ENCODE results near the gene PPIP5K2. TPM values are rescaled to one million over a fixed set of nuclear protein-coding genes. Genes with fewer than 3 reads are reported as not detected.

PPIP5K2 gene
- total RNA-seq, 1 donor from 2014 or later, result 57.8 TPM

DNA sequence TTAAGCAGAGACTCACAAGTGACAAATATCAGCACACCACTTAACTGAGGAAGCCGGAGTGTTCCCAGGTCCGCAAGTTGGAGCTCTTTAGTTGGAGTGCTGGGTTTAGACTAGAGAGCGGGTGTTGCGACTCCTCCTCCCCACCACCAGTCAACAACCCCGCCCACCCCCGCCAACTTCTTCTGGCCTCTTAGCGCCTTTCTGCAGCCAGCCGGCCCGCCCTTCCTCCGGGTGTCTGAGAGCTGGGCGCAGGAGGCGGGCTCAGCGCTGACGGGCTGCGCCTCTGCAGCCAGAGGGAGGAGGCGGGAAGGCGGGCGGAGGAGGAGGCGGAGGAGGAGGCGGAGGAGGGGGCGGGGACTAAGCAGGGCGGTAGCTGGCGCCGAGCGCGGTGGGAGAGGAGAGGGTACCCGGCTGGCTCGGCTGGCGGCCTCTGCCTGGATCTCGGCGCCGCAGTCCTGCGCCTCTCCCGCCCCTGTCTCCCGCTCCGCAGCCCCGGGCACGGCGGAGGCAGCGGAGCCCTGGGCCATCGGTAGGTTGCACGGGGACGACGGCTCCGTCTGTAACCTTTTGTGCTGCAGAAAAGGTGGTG lies 138.4 kb downstream of the PPIP5K2 start, which contains the start of gene MACIR:
Gene MACIR, plus strand, starts transcription at position 396 of the 589 bp plus-strand sequence. CDS start 17,157 bp downstream, outside the sequence.
- H3K9me3 Mint-ChIP-seq (ENCODE audit: low read depth), result no peaks in the 10 kb centered on the region
- peak within 1 kb of the TSS; percentile 89 for H3K4me3 Mint-ChIP-seq (ENCODE audit: unreplicated experiment)
- TF ChIP-seq, protein P1, sequence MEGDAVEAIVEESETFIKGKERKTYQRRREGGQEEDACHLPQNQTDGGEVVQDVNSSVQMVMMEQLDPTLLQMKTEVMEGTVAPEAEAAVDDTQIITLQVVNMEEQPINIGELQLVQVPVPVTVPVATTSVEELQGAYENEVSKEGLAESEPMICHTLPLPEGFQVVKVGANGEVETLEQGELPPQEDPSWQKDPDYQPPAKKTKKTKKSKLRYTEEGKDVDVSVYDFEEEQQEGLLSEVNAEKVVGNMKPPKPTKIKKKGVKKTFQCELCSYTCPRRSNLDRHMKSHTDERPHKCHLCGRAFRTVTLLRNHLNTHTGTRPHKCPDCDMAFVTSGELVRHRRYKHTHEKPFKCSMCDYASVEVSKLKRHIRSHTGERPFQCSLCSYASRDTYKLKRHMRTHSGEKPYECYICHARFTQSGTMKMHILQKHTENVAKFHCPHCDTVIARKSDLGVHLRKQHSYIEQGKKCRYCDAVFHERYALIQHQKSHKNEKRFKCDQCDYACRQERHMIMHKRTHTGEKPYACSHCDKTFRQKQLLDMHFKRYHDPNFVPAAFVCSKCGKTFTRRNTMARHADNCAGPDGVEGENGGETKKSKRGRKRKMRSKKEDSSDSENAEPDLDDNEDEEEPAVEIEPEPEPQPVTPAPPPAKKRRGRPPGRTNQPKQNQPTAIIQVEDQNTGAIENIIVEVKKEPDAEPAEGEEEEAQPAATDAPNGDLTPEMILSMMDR (IDR thresholded peaks at IDR 0.05), result peak; percentile 37
- no peaks in the 10 kb centered on the region for H3K36me3 Mint-ChIP-seq (ENCODE audit: low read depth)
- DNase-seq (ENCODE audit: low spot score), result peak; percentile 98
- peaks cover 45% of the 10 kb centered on the region for H3K4me1 Mint-ChIP-seq (ENCODE audit: low read depth)
- peak within 1 kb of the TSS; percentile 89 for H3K27ac Mint-ChIP-seq (ENCODE audit: unreplicated experiment)
- H3K27me3 Mint-ChIP-seq (ENCODE audit: low read depth), result no peaks in the 10 kb centered on the region

DNA sequence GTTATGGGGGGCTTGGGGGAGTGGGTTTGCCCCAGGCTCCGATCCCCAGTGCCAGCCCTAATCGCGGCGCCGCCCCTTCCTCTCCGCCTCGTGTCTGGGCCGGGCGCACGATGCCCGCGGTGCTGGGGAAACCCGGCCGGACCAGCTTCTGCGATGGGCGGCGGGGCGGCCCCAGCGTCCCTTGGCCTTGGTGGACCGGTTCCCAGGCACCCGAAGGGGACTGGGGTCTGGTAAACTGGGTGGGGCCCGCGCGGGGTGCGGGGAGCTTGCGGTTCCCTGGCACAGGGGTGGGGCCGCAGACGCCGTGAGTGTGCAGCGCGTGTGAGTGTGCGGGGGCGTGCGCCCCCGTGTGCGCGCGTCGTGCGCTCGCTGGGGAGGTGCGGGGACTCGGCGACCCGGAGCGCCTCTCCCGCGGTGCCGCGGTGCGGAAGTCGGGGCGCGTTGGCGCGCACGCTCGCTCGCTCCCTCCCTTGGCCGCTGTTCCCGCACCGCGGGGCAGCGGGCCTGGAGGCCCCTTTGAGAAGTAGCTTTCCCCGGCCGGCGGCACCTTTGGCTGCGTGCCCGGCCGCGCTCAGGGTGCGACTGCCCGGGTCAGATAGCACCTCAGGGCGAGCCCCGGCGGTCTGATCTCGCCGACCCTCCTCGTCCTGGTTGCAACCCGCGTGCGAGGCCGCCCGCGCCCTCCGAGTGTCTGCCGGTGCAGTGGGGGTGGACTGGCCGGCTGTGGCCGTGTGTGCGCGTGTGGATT lies 139.0 kb downstream of the PPIP5K2 start:
- H3K27me3 Mint-ChIP-seq (ENCODE audit: low read depth), result no peaks in the 10 kb centered on the region
- no peaks in the 10 kb centered on the region for H3K36me3 Mint-ChIP-seq (ENCODE audit: low read depth)
- TF ChIP-seq, protein P1 (IDR thresholded peaks at IDR 0.05), result no peak
- peak; percentile 94 for DNase-seq (ENCODE audit: low spot score)
- peak overlapping the region; percentile 89 for H3K27ac Mint-ChIP-seq (ENCODE audit: unreplicated experiment)
- no peaks in the 10 kb centered on the region for H3K9me3 Mint-ChIP-seq (ENCODE audit: low read depth)
- H3K4me3 Mint-ChIP-seq (ENCODE audit: unreplicated experiment), result peak overlapping the region; percentile 89
- peaks cover 48% of the 10 kb centered on the region for H3K4me1 Mint-ChIP-seq (ENCODE audit: low read depth)

DNA sequence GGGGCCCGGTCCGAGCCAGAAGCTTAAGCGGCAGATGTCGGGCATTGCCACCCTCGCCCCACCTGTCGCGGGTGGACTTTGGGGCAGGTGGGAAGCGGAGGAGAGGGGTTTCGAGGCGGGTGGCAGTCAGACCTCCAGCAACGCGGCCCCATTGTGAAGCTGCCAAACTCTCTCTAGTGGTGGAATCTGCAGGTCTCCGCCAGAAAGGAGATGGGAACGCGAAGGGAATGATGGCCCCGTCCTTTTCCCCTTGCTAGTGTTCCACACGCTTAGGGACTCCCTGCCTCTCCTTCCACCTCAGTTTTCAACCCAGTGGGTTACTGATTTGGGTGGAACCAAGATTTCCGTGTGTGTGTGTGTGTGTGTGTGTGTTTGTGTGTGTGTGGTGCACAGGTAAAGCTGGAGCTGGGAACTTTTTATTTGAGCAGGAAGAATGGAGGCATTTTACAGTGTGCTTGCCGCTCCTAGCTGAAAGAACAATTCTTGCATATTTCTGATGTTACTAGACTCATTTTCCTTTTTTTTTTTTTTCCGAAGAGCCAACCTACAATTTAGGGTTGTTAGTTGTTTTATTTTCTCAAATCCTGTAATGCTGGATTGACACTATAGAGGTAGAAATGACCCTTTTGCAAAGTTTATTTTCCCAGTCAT lies 139.7 kb downstream of the PPIP5K2 start:
- peaks cover 47% of the 10 kb centered on the region for H3K4me1 Mint-ChIP-seq (ENCODE audit: low read depth)
- peak overlapping the region; percentile 89 for H3K27ac Mint-ChIP-seq (ENCODE audit: unreplicated experiment)
- TF ChIP-seq, protein P1 (IDR thresholded peaks at IDR 0.05), result no peak
- no peak for DNase-seq (ENCODE audit: low spot score)
- H3K27me3 Mint-ChIP-seq (ENCODE audit: low read depth), result no peaks in the 10 kb centered on the region
- H3K9me3 Mint-ChIP-seq (ENCODE audit: low read depth), result no peaks in the 10 kb centered on the region
- H3K4me3 Mint-ChIP-seq (ENCODE audit: unreplicated experiment), result peak overlapping the region; percentile 89
- no peaks in the 10 kb centered on the region for H3K36me3 Mint-ChIP-seq (ENCODE audit: low read depth)

DNA sequence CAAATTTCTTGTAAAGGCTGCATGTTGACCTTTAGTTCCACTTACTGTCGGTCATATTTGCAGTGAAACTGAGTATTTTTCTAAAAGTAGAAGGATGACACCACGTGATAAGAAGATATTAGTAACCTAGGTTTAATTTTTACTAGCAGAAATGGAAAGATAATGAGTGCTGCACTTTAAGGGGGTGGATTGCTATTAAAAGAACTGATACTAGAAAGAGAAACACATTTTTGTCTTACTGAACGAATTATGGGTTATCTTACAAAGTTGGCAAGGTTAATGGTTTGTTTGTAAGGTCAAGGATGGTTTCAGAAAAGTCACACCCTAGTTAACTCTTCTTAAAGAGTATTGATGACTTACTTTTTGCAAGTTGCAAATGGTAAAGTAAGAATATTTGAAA lies 140.8 kb downstream of the PPIP5K2 start:
- Mint-ChIP-seq H3K4me3 (ENCODE audit: unreplicated experiment) (peak overlapping the region; percentile 49), H3K27me3 (ENCODE audit: low read depth) (no peaks in the 10 kb centered on the region), H3K27ac (ENCODE audit: unreplicated experiment) (no peak overlapping the region), H3K4me1 (ENCODE audit: low read depth) (peaks cover 42% of the 10 kb centered on the region), H3K9me3 (ENCODE audit: low read depth) (no peaks in the 10 kb centered on the region), H3K36me3 (ENCODE audit: low read depth) (no peaks in the 10 kb centered on the region)
- TF ChIP-seq, protein P1 (IDR thresholded peaks at IDR 0.05), result no peak
- no peak for DNase-seq (ENCODE audit: low spot score)

Other genes starting within 250 kb of the PPIP5K2 start
- gene GIN1, start 163 bp upstream of the PPIP5K2 start, total RNA-seq, result 3.3 to 5.5 TPM (median 4.5 TPM) in 3 replicates
- gene MACIR, start 138.5 kb downstream of the PPIP5K2 start, total RNA-seq, result 10.2 to 16.9 TPM (median 16.0 TPM) in 3 replicates

All from chondrocyte (in vitro differentiated cells).